PC-9 (cell line): ENCODE data around the gene LIAS.

Experiments
- EZH2 ChIP-seq: fragments of 200-600 bp; sonication (generic); IDR thresholded peaks from 2 replicates; pipeline ENCODE4 v1.8.0; 2017; ENCODE audit warnings: antibody characterized with exemption, low read depth
- TF ChIP-seq, protein P1 (sequence below): fragments of 200-600 bp; sonication (generic); conservative IDR thresholded peaks from 2 replicates; pipeline ENCODE4 v1.6.1; 2017; ENCODE audit warnings: mixed run types, antibody characterized with exemption, mild to moderate bottlenecking, moderate library complexity

DNA sequence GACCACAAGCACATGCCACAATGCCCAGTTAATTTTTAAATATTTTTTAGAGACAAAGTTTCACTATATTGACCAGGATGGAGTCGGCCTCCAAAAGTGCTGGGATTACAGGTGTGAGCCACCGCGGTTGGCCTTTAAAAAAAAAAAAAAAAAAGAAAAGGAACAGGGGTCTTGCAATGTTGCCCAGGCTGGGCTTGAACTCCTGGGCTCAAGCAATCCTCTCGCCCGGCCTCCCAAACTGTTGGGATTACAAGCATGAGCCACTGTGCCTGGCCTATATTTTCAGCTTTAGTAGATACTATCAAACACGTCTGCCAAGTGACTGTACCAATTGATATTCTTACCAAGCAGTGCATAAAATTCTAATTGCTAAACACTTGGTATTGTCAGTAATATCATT, 59.6 kb downstream of the LIAS start:
- TF ChIP-seq, protein P1, sequence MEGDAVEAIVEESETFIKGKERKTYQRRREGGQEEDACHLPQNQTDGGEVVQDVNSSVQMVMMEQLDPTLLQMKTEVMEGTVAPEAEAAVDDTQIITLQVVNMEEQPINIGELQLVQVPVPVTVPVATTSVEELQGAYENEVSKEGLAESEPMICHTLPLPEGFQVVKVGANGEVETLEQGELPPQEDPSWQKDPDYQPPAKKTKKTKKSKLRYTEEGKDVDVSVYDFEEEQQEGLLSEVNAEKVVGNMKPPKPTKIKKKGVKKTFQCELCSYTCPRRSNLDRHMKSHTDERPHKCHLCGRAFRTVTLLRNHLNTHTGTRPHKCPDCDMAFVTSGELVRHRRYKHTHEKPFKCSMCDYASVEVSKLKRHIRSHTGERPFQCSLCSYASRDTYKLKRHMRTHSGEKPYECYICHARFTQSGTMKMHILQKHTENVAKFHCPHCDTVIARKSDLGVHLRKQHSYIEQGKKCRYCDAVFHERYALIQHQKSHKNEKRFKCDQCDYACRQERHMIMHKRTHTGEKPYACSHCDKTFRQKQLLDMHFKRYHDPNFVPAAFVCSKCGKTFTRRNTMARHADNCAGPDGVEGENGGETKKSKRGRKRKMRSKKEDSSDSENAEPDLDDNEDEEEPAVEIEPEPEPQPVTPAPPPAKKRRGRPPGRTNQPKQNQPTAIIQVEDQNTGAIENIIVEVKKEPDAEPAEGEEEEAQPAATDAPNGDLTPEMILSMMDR = no peak
- TF ChIP-seq EZH2 = no peak
